Activated CD8-positive, alpha-beta memory T cell treated with anti-CD3 and anti-CD28 coated beads, Interleukin-2, amount 50 U/mL, for 24 hours (primary cell): ENCODE results near the gene DOCK8.
A peak's percentile ranks its signal among the peaks of the same experiment; 100 is the strongest.

Experiments used
- DNase-seq: peaks from one replicate; pipeline ENCODE4 v3.0.0-alpha.2; 2020; ENCODE audit errors: extremely low read depth

Gene DOCK8

GRCh38 chr9:495739-496138 is 281.1 kb downstream of the DOCK8 start:
- DNase-seq, result no peak

- no peak for DNase-seq
These were observed 288.7 kb downstream of the DOCK8 start for GRCh38 chr9:503326-503725.

GRCh38 chr9:503881-504852 is 289.5 kb downstream of the DOCK8 start, which contains the start of gene KANK1:
Gene KANK1, plus strand, starts transcription at chr9:504695.
- peak; percentile 15 for DNase-seq

GRCh38 chr9:504921-505740 is 290.5 kb downstream of the DOCK8 start:
- no peak for DNase-seq

DNA sequence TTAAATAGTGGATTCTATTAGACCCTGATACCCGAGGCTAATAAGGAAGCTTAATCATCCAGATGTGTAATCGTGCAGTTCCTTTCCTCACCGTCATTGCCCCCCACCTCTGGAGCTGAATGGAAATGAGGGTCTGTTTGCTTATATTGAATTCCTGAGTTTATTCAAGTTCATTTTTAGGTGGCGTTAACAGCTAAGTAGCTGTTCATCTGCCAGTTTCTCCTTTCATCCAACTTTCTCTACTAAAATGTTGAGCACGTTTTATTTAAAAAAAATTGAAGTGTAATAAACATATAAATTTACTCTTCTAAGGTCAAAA is 291.0 kb downstream of the DOCK8 start:
- no peak for DNase-seq

GRCh38 chr9:506281-506680 is 291.6 kb downstream of the DOCK8 start:
- DNase-seq, result no peak

GRCh38 chr9:511861-512260 is 297.2 kb downstream of the DOCK8 start:
- DNase-seq, result no peak

GRCh38 chr9:512555-513272 is 298.0 kb downstream of the DOCK8 start:
- DNase-seq, result no peak
